Activated CD4-positive, alpha-beta T cell treated with anti-CD3 and anti-CD28 coated beads, Interleukin-2, amount 50 U/mL, for 1 hour (primary cell): Measurements from ENCODE around the gene GAP43.

Source experiments
- DNase-seq: peaks from one replicate; pipeline ENCODE4 v3.0.0-alpha.2; 2020

GAP43 gene

GRCh38 chr3:115663414-115663813 is 40.1 kb downstream of the GAP43 start:
- no peak for DNase-seq

- no peak for DNase-seq
Measured at GRCh38 chr3:115666081-115666480, 42.8 kb downstream of the GAP43 start.

GRCh38 chr3:115666920-115667737 is 43.8 kb downstream of the GAP43 start:
- DNase-seq: no peak

- DNase-seq: no peak
Measured at GRCh38 chr3:115667738-115668065, 44.4 kb downstream of the GAP43 start.

GRCh38 chr3:115670911-115671310 is 47.6 kb downstream of the GAP43 start:
- no peak for DNase-seq

- no peak for DNase-seq
Measured at GRCh38 chr3:115671761-115672455, 48.6 kb downstream of the GAP43 start.

GRCh38 chr3:115673881-115674280 is 50.6 kb downstream of the GAP43 start:
- DNase-seq: no peak

GRCh38 chr3:115676336-115676735 is 53.0 kb downstream of the GAP43 start:
- DNase-seq: no peak

- DNase-seq: no peak
Measured at GRCh38 chr3:115680803-115681345, 57.6 kb downstream of the GAP43 start.

GRCh38 chr3:115681736-115682135 is 58.4 kb downstream of the GAP43 start:
- DNase-seq: no peak

- DNase-seq: no peak
Measured at GRCh38 chr3:115683305-115683704, 60.0 kb downstream of the GAP43 start.

- no peak for DNase-seq
Measured at GRCh38 chr3:115683773-115684172, 60.5 kb downstream of the GAP43 start.

- DNase-seq: no peak
Measured at GRCh38 chr3:115685097-115685496, 61.8 kb downstream of the GAP43 start.

- no peak for DNase-seq
Measured at GRCh38 chr3:115687721-115688120, 64.4 kb downstream of the GAP43 start.

GRCh38 chr3:115688418-115688817 is 65.1 kb downstream of the GAP43 start:
- no peak for DNase-seq

GRCh38 chr3:115689928-115690327 is 66.6 kb downstream of the GAP43 start:
- DNase-seq: no peak

- DNase-seq: no peak
Measured at GRCh38 chr3:115691964-115692363, 68.7 kb downstream of the GAP43 start.

GRCh38 chr3:115692887-115693524 is 69.7 kb downstream of the GAP43 start:
- peak; percentile 57 for DNase-seq

GRCh38 chr3:115693868-115694267 is 70.6 kb downstream of the GAP43 start:
- DNase-seq: no peak

- no peak for DNase-seq
Measured at GRCh38 chr3:115695090-115695489, 71.8 kb downstream of the GAP43 start.

- no peak for DNase-seq
Measured at GRCh38 chr3:115697263-115698053, 74.1 kb downstream of the GAP43 start.

GRCh38 chr3:115698851-115699591 is 75.7 kb downstream of the GAP43 start:
- DNase-seq: no peak
